ENCODE results near the gene MCRS1.

MCRS1 gene

DNA sequence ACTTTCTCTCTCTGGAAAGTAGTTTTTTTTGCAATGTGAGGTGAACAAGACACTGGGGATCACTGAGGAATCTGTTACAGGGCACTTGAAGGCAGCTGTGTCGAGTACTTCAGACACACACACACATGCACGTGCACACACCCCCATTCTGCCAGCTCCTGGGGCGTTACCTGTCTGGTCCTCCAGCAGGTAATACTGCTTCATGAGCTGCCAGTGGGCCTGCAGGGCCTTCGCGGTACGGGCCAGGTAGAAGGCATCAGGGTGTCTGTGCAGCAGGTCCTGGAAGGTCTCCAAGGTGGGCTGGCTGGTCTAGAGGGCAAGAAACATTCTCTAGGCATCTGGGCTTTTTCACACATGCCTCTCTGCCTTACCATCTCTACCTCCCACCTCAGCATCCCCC, 5.1 kb downstream of the MCRS1 start:
- Histone ChIP-seq H3K27ac (ENCODE audit: low read depth, low read length) (no peak overlapping the region), H3K9me2 (replicated peaks; ENCODE audit: control insufficient read depth, low read length) (no peaks in the 10 kb centered on the region), H3K27me3 (ENCODE audit: control insufficient read depth, low read length) (no peaks in the 10 kb centered on the region), H3F3A (ENCODE audit: control insufficient read depth, insufficient read depth) (no peaks in the 10 kb centered on the region; the same call in 1 of the 2 replicates), H3K36me3 (ENCODE audit: control insufficient read depth, low read length) (peaks cover 82% of the 10 kb centered on the region), H3K4me2 (ENCODE audit: low read length) (no peak overlapping the region), H3K4me1 (ENCODE audit: control insufficient read depth, low read length) (peaks cover 10% of the 10 kb centered on the region), H4K20me1 (ENCODE audit: control insufficient read depth, insufficient read depth, low read depth, low read length) (no peaks in the 10 kb centered on the region), H3K79me2 (ENCODE audit: control insufficient read depth, low read length) (peaks cover 22% of the 10 kb centered on the region), H3K9me3 (ENCODE audit: control insufficient read depth, insufficient read depth, low read length) (no peaks in the 10 kb centered on the region), H3K4me3 (ENCODE audit: low read length) (no peak overlapping the region)
- TF ChIP-seq EZH2phosphoT487 (IDR thresholded peaks at IDR 0.05; ENCODE audit: borderline replicate concordance, low read length), result no peak
- TF ChIP-seq, protein P1, sequence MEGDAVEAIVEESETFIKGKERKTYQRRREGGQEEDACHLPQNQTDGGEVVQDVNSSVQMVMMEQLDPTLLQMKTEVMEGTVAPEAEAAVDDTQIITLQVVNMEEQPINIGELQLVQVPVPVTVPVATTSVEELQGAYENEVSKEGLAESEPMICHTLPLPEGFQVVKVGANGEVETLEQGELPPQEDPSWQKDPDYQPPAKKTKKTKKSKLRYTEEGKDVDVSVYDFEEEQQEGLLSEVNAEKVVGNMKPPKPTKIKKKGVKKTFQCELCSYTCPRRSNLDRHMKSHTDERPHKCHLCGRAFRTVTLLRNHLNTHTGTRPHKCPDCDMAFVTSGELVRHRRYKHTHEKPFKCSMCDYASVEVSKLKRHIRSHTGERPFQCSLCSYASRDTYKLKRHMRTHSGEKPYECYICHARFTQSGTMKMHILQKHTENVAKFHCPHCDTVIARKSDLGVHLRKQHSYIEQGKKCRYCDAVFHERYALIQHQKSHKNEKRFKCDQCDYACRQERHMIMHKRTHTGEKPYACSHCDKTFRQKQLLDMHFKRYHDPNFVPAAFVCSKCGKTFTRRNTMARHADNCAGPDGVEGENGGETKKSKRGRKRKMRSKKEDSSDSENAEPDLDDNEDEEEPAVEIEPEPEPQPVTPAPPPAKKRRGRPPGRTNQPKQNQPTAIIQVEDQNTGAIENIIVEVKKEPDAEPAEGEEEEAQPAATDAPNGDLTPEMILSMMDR (IDR thresholded peaks at IDR 0.05; ENCODE audit: low read depth, low read length, poor library complexity, severe bottlenecking), result no peak

DNA sequence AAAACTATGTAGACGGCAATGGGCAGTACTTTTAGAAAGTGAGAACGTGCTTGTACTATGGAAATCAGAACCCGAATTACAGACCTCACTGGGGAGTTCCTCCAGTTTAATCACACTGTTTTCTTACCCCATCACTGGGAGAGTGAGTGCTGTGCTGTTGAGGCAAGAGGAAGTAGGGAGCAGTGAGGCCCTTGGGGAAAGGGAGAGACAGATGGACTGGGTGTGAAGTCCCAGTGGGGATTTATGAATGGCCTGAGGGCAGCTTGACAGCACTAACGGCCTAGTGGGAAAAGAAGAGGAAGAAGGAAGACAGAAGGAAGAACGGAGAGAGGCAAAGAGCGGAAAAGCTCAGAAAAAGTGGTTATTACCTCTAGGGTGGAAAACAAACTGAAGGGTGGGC, 5.7 kb downstream of the MCRS1 start:
- Histone ChIP-seq H3F3A (ENCODE audit: control insufficient read depth, insufficient read depth) (no peaks in the 10 kb centered on the region; the same call in 1 of the 2 replicates), H3K36me3 (ENCODE audit: control insufficient read depth, low read length) (peaks cover 79% of the 10 kb centered on the region), H3K4me3 (ENCODE audit: low read length) (no peak overlapping the region), H3K27me3 (ENCODE audit: control insufficient read depth, low read length) (no peaks in the 10 kb centered on the region), H4K20me1 (ENCODE audit: control insufficient read depth, insufficient read depth, low read depth, low read length) (no peaks in the 10 kb centered on the region), H3K4me2 (ENCODE audit: low read length) (no peak overlapping the region), H3K9me2 (replicated peaks; ENCODE audit: control insufficient read depth, low read length) (no peaks in the 10 kb centered on the region), H3K9me3 (ENCODE audit: control insufficient read depth, insufficient read depth, low read length) (no peaks in the 10 kb centered on the region), H3K4me1 (ENCODE audit: control insufficient read depth, low read length) (peaks cover 10% of the 10 kb centered on the region), H3K79me2 (ENCODE audit: control insufficient read depth, low read length) (peaks cover 18% of the 10 kb centered on the region), H3K27ac (ENCODE audit: low read depth, low read length) (no peak overlapping the region)
- no peak for TF ChIP-seq EZH2phosphoT487 (IDR thresholded peaks at IDR 0.05; ENCODE audit: borderline replicate concordance, low read length)
- TF ChIP-seq, protein P1 (IDR thresholded peaks at IDR 0.05; ENCODE audit: low read depth, low read length, poor library complexity, severe bottlenecking), result no peak

DNA sequence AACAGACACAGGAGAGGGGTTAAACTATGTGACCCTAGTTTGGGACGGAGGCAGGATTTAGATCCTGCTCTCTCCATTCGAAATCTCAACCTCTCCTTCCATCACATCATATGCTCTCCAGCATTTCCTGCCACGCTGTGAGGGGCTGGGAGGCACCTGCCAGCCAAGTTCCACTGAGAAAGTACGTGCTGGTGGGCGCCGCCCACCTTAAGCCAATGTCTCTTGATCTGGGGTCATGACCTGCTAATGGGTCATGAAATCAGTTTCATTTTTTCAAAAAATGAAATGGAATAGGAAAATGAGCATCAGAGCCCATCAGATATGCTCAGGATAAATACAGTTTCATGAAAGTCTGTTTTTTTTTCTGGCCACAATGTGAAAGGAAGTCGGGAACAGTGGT, 7.2 kb downstream of the MCRS1 start:
- peaks cover 73% of the 10 kb centered on the region for H3K36me3 ChIP-seq (ENCODE audit: control insufficient read depth, low read length)
- TF ChIP-seq, protein P1 (IDR thresholded peaks at IDR 0.05; ENCODE audit: low read depth, low read length, poor library complexity, severe bottlenecking), result no peak
- TF ChIP-seq EZH2phosphoT487 (IDR thresholded peaks at IDR 0.05; ENCODE audit: borderline replicate concordance, low read length), result no peak
- no peak overlapping the region for H3K4me2 ChIP-seq (ENCODE audit: low read length)
- H3K27ac ChIP-seq (ENCODE audit: low read depth, low read length), result no peak overlapping the region
- no peaks in the 10 kb centered on the region for H3K4me1 ChIP-seq (ENCODE audit: control insufficient read depth, low read length)
- no peak overlapping the region for H3K4me3 ChIP-seq (ENCODE audit: low read length)
- no peaks in the 10 kb centered on the region for H3K27me3 ChIP-seq (ENCODE audit: control insufficient read depth, low read length)
- peaks cover 3% of the 10 kb centered on the region; the same call in 1 of the 2 replicates for H3K79me2 ChIP-seq (ENCODE audit: control insufficient read depth, low read length)
- H3K9me3 ChIP-seq (ENCODE audit: control insufficient read depth, insufficient read depth, low read length), result no peaks in the 10 kb centered on the region
- H3F3A ChIP-seq (ENCODE audit: control insufficient read depth, insufficient read depth), result no peaks in the 10 kb centered on the region; the same call in 1 of the 2 replicates
- H3K9me2 ChIP-seq (replicated peaks; ENCODE audit: control insufficient read depth, low read length), result no peaks in the 10 kb centered on the region
- no peaks in the 10 kb centered on the region for H4K20me1 ChIP-seq (ENCODE audit: control insufficient read depth, insufficient read depth, low read depth, low read length)

All from DOHH2 (cell line).